NCI-H1092 (cell line): ENCODE measurements around the gene OGFRL1.
"Not testable (repeated sequence)": the region's sequence is repeated elsewhere in the genome, so short reads cannot be mapped to it uniquely, and the experiment has no call there.

Experiments
- DNase-seq: peaks from one replicate; lab custom pipeline; 2025; lab: John Stamatoyannopoulos, UW

OGFRL1 gene

GRCh38 chr6:71288228-71289038, at the start of gene OGFRL1:
TSS of gene OGFRL1 (plus strand) at chr6:71288811. CDS start at chr6:71288937, 126 bp downstream.
- DNase-seq, result peak; percentile 43

DNA sequence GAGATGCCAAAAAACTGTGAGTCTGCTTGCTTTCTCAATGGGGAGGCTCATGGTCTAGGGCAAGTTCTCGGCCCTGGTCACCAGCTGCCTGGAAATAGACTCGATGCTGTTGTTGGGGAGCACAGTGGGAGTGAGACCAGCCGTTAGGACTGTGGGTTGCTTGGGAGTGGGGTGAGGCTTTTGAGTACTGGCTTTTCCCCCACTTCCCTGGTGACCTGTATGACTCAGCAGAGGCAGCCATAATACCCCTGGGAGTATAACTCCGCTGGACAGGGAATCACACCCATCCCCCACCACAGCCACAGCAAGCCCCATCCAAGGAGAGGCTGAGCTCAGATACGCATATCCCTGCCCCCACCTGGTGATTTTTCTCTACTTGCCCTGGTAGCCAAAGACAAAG, 48.9 kb upstream of the OGFRL1 start:
- no peak for DNase-seq

GRCh38 chr6:71245265-71246049, 43.2 kb upstream of the OGFRL1 start:
- no peak for DNase-seq

GRCh38 chr6:71246596-71246995, 42.0 kb upstream of the OGFRL1 start:
- no peak for DNase-seq

DNA sequence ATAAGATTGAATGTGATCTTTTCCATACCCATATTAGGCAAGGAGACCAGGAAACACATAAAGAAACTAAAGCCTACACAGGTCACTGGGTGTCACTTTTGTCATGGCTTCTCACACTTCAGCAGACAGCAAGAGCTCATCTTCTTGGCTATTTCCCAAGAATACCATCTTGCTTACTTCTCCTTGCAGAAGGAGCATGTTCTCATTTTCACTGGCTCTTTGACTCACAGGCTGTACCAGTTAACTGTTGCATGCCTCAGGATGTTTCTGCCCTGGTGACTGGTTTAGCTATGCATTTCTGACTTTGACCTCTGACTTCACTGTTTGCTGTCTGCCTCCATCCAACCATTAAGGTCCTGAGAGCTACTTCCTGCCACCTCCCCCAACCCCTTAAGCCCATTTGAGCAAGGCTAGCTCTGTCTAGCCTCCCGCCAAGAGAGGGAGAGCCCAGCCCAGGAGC, 40.3 kb upstream of the OGFRL1 start:
- no peak for DNase-seq

GRCh38 chr6:71248878-71249544, 39.6 kb upstream of the OGFRL1 start:
- no peak for DNase-seq

GRCh38 chr6:71250099-71250602, 38.5 kb upstream of the OGFRL1 start:
- DNase-seq, result no peak

GRCh38 chr6:71252410-71252809, 36.2 kb upstream of the OGFRL1 start:
- no peak for DNase-seq

DNA sequence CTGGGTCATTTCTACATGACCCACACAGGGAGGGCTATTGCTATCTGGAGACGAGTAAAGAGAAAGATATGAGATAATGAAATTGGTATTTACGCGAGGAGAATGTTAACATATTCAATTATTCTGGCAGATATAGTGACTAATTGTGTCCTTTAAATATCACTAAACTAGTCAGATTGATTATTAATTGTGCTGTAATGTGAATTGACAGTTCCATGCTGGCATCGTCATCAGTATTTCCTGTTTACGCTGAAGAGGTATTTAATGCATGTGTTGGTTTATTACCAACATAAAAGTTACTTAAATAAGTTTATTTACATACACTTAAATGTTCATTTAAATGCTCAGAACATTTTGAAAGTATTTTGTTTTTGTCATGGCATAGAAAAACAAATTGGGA, 35.7 kb upstream of the OGFRL1 start:
- DNase-seq, result no peak

- no peak for DNase-seq
Measured at GRCh38 chr6:71254323-71254722, 34.3 kb upstream of the OGFRL1 start.

DNA sequence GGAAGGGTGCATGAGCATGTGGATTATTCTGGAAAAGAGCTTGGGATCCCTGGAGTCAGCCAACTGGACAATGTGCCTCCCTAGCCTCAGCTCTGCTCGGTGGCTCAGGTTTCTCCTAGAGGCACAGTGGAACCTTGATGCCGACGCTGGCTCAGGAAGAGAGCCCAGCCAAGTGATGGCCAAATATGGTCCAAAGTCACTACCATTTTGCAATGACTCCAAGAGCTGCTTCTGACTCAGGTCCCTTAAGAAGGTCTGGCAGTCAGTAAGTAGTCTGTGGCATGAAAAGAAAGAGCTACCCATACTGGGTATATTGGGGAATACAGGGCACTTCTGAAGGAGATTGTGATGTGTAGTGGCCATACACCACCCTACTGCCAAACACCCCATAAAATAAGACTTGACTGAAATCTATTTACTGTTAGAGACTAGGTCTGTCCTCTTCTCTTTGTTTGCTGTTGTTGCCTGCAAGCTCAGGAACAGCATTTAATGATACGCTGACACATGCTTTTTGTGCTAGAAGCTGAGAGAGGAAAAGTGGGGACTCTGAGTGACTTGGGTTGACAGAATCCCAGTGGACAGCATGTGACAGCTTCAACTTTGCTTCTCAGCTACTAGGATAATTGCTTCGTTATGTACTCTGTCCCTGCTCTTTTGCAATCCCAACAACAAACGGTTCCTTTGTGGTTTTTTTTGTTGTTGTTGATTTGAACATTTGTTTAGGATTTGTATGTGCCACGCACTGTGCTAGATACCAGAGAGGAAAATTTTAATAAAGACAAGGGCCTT, 30.3 kb upstream of the OGFRL1 start:
- no peak for DNase-seq

DNA sequence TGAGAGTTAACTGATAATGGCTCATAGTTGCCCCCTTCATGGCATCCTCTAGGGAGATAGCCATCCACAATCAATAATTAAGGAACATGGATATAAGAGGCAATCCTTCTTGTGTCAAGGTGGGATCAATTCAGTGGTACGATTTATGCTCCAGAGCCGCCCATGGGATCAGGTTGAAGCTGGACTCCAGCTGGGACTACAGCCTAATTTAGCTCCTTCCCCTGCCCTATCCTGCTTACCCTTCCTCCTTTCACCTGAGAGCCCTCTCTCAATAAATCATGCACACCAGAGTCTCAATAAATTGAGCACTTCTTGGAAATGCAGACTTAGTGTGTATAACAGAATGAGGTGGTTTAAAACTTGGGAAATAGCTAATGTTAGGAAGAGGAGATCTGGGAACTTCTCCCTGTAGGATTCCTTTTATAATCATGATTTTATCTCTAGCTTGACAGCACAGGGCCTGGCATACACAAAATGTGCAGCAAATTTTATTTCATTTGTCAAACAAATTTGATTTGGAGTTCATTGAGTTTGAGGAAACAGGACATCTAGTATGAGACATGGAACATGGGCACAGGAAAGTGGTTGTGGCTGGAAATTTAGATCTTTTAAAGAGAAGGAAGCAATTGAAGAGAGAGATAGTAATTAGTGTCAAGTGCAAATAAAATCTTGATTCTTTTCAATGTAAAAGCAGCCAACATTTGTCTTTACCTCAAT, 28.6 kb upstream of the OGFRL1 start:
- DNase-seq, result no peak

- no peak for DNase-seq
Measured at GRCh38 chr6:71262914-71263313, 25.7 kb upstream of the OGFRL1 start.

DNA sequence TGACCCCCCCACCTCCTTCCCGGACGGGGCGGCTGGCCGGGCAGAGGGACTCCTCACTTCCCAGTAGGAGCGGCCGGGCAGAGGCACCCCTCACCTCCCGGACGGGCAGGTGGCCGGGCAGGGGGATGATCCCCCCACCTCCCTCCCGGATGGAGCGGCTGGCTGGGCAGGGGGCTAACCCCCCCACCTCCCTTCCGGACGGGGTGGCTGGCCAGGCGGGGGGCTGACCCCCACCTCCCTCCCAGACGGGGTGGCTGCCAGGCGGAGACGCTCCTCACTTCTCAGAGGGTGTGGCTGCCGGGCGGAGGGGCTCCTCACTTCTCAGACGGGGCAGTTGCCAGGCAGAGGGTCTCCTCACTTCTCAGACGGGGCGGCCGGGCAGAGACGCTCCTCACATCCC, 22.2 kb upstream of the OGFRL1 start:
- not testable (repeated sequence) for DNase-seq

DNA sequence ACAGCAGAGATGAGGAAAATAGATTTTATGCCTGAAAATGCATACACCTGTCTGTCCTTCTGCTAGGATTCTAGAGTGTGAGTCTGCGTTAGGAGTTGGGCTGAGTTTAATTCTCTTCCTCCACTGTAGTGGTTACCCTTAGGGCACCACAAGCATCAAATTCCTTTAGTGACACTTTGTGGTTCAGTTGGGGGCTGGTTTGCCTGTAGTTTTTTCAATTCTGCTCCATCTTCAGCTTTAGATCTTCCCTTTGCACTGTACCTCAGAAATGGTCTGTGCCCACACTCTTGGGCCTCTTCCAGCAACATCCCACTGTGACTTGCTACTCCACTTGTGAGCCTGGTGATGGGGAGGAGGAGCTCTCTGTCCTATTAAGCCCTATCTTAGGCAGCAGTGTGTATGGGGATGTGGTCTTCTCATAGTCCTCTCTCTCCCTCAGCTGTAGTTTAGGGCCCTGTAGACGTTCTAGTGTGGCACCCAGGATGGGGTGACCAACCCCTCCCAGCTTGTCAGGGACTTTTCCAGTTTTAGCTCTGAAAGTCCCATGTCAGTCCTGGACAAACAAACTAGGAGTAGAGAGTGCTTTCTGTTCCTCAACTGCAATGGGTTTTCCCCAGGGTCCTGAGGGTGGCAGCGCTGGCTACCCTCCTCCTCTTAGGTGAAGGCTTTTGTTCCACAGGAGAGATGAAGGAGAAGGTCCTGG, 19.7 kb upstream of the OGFRL1 start:
- no peak for DNase-seq

- DNase-seq, result no peak
Measured at GRCh38 chr6:71277926-71278600, 10.5 kb upstream of the OGFRL1 start.

DNA sequence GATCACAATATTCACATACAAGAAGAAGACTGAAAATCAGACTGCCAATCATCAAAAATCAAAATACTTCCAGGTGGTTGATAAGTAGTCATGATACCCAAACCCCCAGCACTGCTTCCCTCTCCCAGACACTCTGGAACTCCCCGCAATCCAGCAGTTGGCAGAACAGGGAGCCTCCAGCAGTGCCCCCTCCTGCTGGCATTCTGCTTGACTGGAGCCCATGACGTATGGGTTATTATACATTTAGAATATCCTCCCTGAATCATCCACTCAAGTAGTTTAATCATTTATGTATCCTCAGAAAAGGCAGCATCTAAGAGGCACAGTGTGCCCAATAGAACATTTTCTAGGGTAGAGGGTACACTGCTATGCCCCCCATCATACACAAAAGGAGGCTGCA, 9.3 kb upstream of the OGFRL1 start:
- DNase-seq, result no peak

- DNase-seq, result no peak
Measured at GRCh38 chr6:71279740-71280139, 8.9 kb upstream of the OGFRL1 start.

DNA sequence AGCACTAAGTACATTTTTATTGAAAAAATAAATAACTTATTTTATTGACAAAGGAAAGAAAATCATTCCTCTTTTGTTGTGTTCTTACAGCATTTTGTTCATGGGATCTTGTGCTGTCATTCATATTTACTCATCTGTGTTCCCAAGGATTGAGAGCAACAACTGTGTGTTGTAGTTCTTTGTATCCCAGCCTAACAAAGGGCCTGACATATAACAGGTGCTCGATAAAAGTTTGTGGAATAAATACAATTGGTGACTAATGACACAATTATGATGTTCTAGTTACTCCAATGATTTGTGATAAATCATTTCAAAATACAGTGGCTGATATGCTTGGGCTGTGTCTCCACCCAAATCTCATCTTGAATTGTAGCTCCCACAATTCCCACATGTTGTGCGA, 7.9 kb upstream of the OGFRL1 start:
- DNase-seq, result no peak

- no peak for DNase-seq
Measured at GRCh38 chr6:71284785-71285184, 3.8 kb upstream of the OGFRL1 start.
